Erythroblast (primary cell): ENCODE measurements around the gene CACNA2D2.

Experiments
- GATA1 ChIP-seq: IDR thresholded peaks from 2 replicates; pipeline ENCODE4 v1.6.1; 2011; ENCODE audit warnings: low read depth, mild to moderate bottlenecking, control low read depth, low read length, moderate library complexity
- POLR2A ChIP-seq: IDR thresholded peaks from 2 replicates; pipeline ENCODE4 v1.6.1; 2011; ENCODE audit warnings: mild to moderate bottlenecking, low read length

DNA sequence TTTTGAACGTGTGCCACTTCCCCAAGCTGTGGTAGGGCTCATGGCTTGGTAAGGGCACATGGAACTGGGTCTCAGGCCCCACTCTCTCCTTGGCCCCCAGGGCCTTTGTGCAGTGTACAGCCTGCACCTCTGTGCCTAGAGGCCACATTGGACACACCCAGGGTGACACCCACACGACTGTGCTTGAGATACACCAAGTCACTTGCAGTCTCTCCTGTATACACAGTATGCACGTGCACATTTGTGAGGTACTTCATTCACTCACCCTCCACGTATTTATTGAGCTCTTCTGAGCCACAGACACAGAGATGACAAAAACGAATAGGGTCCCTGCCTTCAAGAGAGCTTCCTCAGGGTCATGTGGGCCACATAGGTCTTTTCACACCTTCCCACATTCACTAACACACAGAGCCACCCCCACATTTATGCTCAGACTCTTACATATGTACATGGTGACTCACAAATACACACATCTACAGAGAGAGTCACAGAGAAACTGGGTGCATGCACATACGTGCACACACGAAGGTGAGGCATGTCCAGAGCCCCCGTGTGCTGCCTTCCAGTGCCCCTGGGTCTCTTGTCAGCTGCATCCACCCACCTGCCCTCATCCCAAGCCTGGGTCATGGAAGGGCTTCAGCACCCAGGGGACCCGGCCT is 134.3 kb downstream of the CACNA2D2 start:
- TF ChIP-seq POLR2A (no peak), GATA1 (no peak)
